GM18951 (cell line): ENCODE data around the gene ZDHHC12.

ENCODE experiments used
- POLR2A ChIP-seq: IDR thresholded peaks from 4 replicates; pipeline ENCODE4 v1.6.1; 2011; ENCODE audit warnings: mild to moderate bottlenecking; ENCODE audit not compliant: insufficient read length, insufficient read depth; ENCODE audit errors: extremely low read depth
- in situ Hi-C: fragments of 300-500 bp; cut with MboI; formaldehyde crosslinking; loops from one replicate; pipeline ENCODE4 v1.12.0; 2022; ENCODE audit warnings: low sequenced_read_pairs, mixed read lengths, inconsistent platforms; ENCODE audit not compliant: unreplicated experiment

ZDHHC12 gene

DNA sequence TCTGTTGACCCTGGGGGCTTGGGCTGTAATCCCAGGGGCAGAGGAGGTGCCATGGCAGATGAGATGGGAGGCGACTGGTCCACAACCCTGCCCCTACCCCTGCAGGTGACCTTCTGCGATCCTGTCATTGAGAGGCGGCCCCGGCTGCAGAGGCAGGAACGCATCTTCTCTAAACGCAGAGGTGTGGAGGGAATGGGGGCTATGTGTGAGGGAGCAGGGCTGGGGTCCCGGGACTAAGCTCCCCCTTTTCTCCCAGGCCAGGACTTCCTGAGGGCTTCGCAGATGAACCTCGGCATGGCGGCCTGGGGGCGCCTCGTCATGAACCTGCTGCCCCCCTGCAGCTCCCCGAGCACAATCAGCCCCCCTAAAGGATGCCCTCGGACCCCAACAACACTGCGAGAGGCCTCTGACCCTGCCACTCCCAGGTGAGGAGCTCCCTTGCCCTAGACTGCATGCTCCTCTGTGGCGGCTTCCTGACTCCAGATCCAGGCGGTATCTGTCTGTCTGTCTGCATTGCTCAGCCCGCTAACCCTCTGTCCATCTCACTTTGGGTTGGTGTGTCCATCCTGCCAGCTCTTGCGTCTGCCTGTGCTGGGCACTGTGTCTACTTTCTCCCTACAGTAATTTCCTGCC lies 9.9 kb downstream of the ZDHHC12 start:
- in situ Hi-C loops = no loop called here
- TF ChIP-seq POLR2A = no peak

DNA sequence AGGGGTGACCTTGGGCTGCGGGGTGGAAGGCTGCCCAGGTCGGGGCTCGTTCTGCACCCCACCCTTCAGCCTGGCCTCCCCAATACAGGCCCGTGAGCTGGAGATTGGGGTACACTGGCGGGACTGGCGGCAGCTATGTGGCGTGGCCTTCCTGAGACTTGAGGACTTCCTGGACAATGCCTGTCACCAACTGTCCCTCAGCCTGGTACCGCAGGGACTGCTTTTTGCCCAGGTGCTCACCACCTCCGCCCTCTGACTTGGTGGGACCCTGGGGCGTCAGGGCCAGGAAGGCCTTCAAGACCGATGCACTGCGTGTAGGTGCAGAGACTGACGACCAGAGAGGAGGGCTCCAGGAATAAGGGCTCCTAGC lies 10.5 kb downstream of the ZDHHC12 start:
- in situ Hi-C loops = no loop called here
- no peak for TF ChIP-seq POLR2A

DNA sequence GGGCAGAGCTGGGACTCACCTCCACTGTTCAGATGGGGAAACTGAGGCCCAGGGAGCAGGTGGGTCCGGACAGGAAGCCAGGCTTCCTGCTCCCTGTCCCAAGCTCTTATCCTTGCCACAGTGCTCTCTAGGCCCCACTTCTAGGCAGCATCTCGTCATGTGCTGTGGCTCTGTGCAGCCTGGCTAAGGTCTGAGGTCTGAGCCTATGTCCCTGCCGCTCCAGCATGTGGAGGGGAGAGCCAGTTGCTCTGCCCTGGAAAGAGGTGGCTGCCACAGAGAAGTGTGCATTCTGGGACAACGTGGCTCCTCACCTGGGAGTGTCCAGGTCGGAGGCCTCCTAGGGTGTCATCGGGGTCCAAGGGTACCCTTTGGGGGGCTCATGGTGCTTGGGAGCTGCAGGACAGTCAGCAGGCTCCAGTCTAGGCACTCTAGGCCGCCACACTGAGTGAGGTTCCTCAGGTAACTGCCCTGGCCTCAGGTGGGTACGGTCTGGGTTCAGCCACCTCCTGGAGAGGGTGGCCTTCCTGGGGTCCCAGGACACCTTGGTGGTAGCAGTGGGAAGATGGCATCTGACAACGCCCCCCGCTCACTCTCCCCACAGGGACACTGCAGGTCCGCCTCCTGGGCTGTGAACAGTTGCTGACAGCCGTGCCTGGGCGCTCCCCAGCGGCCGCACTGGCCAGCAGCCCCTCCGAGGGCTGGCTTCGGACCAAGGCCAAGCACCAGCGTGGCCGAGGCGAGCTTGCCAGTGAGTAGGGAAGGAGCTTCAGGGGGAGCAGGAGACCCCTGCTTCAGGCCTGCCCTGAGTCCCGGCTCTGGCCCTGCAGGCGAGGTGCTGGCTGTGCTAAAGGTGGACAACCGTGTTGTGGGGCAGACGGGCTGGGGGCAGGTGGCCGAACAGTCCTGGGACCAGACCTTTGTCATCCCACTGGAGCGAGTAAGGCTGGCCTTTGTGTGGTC lies 11.2 kb downstream of the ZDHHC12 start:
- in situ Hi-C loops = no loop called here
- no peak for TF ChIP-seq POLR2A

DNA sequence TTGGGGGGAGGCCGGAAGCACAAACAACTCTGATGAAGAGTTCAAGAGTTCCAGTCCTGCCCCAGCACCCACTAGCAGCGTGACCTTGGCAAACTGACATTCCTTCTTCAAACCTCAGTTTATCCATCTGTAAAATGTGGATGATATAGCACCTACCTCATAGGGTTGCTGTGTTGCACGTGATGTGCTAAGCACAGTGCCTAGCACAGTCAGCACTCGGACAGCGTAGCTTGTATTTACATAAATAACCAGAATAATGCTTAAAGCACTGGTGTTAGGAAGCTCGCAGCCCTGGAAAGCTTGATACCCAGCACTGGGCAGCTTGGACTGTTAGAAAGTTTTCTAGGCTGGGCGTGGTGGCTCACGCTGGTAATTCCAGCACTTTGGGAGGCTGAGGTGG lies 16.5 kb downstream of the ZDHHC12 start:
- in situ Hi-C loops = no loop called here
- no peak for TF ChIP-seq POLR2A

DNA sequence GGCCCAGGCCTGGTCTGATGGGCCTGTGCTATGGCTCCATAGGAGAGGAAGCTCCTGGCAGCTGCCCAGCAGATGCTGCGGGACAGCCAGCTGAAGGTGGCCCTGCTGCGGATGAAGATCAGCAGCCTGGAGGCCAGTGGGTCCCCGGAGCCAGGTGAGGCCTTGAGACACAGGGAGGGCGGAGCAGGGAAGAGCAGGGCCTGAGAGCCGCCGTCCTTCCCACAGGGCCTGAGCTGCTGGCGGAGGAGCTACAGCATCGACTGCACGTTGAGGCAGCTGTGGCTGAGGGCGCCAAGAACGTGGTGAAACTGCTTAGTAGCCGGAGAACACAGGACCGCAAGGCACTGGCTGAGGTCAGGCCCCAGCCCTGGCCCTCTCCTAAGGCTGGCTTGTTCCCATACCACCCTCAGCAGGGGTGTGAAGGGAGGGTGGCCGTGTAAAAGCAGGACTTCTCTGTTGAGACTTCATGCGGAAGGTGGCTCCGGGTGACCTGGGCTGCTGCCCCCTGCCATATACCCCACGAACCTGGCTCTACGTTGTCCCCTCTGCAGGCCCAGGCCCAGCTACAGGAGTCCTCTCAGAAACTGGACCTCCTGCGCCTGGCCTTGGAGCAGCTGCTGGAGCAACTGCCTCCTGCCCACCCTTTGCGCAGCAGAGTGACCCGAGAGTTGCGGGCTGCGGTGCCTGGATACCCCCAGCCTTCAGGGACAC lies 17.1 kb downstream of the ZDHHC12 start:
- TF ChIP-seq POLR2A = no peak
- in situ Hi-C loops = no loop called here

DNA sequence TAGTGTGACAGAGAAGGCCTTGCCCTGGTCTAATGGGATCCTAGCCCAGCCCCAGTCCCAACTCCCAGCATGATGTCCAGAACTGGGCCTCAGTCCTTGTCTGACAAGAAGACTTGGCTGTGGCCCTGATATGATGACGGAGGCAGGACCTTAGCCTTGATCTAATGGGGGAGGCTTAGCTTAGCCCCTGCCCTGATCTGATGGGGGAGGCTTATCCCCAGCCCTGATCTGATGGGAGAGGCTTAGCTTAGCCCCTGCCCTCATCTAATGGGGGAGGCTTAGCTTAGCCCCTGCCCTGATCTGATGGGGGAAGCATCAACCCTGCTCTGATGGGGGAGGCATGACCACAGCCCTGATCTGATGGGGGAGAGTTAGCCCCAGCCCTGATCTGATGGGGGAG lies 17.9 kb downstream of the ZDHHC12 start:
- no peak for TF ChIP-seq POLR2A
- in situ Hi-C loops = no loop called here

DNA sequence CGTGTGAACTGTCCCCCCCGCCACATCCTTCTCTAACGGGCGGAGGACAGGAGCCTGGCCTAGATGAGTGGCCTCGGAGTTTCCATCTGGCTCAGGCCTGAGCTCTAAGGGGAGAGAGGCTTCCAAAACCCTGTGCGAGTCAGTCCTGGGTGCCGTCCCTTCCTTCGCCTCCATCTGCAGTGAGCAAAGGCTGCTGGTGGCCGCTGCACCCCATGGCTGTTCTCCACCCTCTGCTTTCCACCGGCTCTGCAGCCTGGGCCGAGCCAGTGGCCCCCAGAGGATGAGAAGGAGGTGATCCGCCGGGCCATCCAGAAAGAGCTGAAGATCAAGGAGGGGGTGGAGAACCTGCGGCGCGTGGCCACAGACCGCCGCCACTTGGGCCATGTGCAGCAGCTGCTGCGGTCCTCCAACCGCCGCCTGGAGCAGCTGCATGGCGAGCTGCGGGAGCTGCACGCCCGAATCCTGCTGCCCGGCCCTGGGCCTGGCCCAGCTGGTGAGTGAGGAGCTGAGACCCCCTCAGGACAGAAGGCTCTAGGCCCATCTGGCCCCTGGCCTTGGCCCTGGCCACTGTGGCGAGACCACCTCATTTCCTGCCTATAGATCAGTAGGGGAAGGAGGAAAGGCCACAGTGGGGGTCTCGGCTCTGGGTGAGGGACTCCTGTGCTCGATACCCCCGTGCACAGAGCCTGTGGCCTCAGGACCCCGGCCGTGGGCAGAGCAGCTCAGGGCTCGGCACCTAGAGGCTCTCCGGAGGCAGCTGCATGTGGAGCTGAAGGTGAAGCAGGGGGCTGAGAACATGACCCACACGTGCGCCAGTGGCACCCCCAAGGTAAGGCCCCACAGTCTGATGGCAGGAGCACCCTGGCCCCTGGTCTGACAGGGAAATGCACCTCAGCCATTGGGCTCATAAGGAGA lies 18.6 kb downstream of the ZDHHC12 start:
- in situ Hi-C loops = no loop called here
- TF ChIP-seq POLR2A = no peak

DNA sequence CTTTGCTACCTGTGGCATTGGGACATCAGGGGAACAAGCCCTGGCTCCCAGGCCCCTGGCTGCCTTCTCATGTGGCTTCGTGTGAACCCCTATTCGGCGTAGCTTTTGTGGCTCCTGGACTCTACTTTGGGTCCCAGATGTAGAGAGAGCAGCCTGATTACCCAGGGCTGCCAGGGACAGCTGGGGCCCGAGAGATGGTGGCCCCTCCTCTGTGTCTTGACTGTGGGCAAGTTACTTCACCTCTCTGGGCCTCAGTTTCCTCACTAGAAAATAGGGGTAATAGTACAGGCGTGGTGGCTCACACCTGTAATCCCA lies 19.6 kb downstream of the ZDHHC12 start:
- TF ChIP-seq POLR2A = no peak
- in situ Hi-C loops = no loop called here

DNA sequence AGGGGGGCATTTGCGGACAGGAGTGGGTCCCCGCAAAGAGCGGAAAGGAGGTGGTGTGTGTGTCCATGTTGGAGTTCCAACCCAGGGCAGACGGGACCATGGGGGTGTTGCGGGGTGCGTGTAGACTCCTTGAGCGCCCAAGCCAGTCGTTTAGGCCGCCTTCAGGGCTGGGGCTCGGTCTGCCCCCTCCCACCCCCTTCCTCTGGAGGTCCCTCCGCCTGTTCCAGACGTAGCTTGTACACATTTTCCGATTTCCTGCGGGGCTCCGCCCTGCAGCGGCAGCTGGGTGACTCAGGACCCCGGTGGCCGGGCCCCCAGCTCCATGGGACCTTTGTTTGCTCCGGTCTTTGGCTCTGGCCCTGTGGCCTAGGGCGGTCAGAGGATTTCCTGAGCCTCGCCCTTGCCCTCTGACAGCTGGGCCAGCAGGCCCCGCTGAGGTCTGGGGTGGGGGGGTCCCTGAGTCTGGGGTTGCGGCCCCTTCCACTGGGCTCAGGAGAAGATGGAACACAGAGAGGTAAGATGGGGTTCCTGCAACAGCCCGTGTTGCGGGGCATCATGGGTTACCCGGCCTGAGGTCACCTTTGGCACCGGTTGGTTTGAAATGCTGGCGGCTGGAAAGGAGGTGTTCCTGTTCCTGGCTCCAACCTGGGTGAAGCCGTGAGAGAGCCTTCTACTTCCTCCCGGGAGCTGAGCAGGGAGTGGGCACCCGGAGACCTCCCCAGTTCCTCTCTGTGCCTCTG lies 20.1 kb downstream of the ZDHHC12 start:
- TF ChIP-seq POLR2A = no peak
- in situ Hi-C loops = no loop called here

DNA sequence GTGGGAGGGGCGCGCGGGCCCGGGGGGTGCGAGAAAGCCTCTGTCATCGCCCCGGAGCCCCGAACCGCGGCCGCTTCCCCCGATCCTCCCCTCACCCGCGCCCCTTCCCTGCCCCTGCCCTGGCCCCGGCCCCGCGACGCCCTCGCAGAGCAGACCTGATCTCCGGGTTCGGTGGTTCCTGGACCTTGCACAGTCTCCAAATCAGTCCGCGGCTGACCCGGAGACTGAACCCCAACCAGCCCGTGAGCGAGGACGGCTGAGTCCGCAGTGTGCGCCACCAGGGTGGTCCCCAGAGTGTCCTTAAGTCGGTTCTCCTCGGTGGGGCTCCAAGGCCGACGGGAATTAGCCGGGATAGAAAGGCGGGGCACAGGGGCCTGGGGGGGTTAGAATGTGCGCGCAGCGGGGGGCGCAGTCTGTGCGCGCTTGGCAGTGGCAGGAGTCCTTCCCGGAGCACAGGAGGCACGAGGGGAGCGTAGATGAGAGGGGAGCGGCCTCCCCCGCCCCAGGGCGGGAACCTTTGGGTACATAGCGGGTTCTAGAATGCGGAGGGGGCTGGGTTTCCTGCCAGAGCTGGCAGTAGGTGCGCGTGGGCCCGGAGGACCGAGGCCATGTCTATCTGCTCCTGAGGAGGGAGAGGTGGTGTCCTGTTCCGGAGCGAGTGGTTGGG lies 20.8 kb downstream of the ZDHHC12 start:
- TF ChIP-seq POLR2A = no peak
- in situ Hi-C loops = no loop called here

DNA sequence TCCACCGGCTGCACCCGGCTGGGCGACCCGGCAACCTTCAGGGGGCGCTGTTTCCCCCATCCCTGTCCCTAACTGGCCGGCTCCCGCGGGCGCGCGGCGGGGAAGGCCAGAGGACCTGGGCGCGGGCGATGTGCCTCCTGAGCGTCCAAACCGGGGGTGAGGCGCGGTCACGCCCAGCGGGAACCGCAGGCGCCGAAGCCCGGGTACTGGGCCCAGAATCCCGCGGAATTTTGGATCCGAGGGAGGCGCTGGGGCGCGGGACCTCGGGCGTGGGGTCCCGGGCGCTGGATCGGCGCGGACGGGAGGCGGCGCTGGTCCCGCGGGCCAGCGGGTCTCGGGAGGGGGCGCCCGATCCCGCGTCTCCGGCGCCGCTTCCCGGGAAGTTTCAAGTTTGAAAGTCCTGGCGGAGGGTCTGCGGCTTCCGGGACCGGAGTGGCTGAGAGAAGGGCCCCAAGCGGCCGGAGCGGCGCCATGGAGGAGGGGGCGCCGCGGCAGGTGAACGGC lies 21.4 kb downstream of the ZDHHC12 start, which contains the start of gene PKN3:
PKN3 (plus strand) TSS at position 59 of the 504 bp plus-strand sequence; CDS start at position 472, 413 bp downstream.
- in situ Hi-C loops = no loop called here
- TF ChIP-seq POLR2A = peak; percentile 58
